Suppressor macrophage treated with lipopolysaccharide for 4 hours (primary cell): ENCODE results near the gene GNG12.

ENCODE experiments used
- DNase-seq: peaks from one replicate; pipeline ENCODE4 v3.0.0-alpha.2; 2020

Gene GNG12

GRCh38 chr1:67812226-67812625 lies 21.0 kb downstream of the GNG12 start:
- no peak for DNase-seq

GRCh38 chr1:67811781-67812180 lies 21.5 kb downstream of the GNG12 start:
- no peak for DNase-seq

- no peak for DNase-seq
Measured at GRCh38 chr1:67809887-67810286, 23.4 kb downstream of the GNG12 start.

- DNase-seq: no peak
Measured at GRCh38 chr1:67807282-67807681, 26.0 kb downstream of the GNG12 start.

GRCh38 chr1:67804710-67805109 lies 28.6 kb downstream of the GNG12 start:
- DNase-seq: no peak

- DNase-seq: no peak
Measured at GRCh38 chr1:67803380-67804279, 29.6 kb downstream of the GNG12 start.

- no peak for DNase-seq
Measured at GRCh38 chr1:67802565-67802964, 30.7 kb downstream of the GNG12 start.

- no peak for DNase-seq
Measured at GRCh38 chr1:67801903-67802302, 31.4 kb downstream of the GNG12 start.

- no peak for DNase-seq
Measured at GRCh38 chr1:67795179-67795912, 37.9 kb downstream of the GNG12 start.

- no peak for DNase-seq
Measured at GRCh38 chr1:67793562-67793961, 39.7 kb downstream of the GNG12 start.

- no peak for DNase-seq
Measured at GRCh38 chr1:67792741-67793458, 40.4 kb downstream of the GNG12 start.

- no peak for DNase-seq
Measured at GRCh38 chr1:67792103-67792502, 41.2 kb downstream of the GNG12 start.

GRCh38 chr1:67791686-67792085 lies 41.6 kb downstream of the GNG12 start:
- DNase-seq: no peak

- no peak for DNase-seq
Measured at GRCh38 chr1:67791261-67791660, 42.0 kb downstream of the GNG12 start.

GRCh38 chr1:67790201-67790692 lies 43.0 kb downstream of the GNG12 start:
- no peak for DNase-seq

GRCh38 chr1:67789551-67789950 lies 43.7 kb downstream of the GNG12 start:
- DNase-seq: no peak

- DNase-seq: no peak
Measured at GRCh38 chr1:67788904-67789303, 44.4 kb downstream of the GNG12 start.

- no peak for DNase-seq
Measured at GRCh38 chr1:67788238-67788790, 45.0 kb downstream of the GNG12 start.

GRCh38 chr1:67787746-67788145 lies 45.5 kb downstream of the GNG12 start:
- DNase-seq: no peak

- no peak for DNase-seq
Measured at GRCh38 chr1:67785847-67786753, 47.2 kb downstream of the GNG12 start.

- no peak for DNase-seq
Measured at GRCh38 chr1:67784545-67785186, 48.6 kb downstream of the GNG12 start.
